GM18502 (cell line): ENCODE results near the gene PDE7B.
"Not testable (repeated sequence)": the region's sequence is repeated elsewhere in the genome, so short reads cannot be mapped to it uniquely, and the experiment has no call there.

ENCODE experiments used
- ATAC-seq: cut with Tn5 transposase; IDR thresholded peaks from one replicate; pipeline ENCODE4 v1.9.1; 2021; ENCODE audit warnings: mild to moderate bottlenecking; ENCODE audit not compliant: unreplicated experiment, poor library complexity

The PDE7B gene

DNA sequence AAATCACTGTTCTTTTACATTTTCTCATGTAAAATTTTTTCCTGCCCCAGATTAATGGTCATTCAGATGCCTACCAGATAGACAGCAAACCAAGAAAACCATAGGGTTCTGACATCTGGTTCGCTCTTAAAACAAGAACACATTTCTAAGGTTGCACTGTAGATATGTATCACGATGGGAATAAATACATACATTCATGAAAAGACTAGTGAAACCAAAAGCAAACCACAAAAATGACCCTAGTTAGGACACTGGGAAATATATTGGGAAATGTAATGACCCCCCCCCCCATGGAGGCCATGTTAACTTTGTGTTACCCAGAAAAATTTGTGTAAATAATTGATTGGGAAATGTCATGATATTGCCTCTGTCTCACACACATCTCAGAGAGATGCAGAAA lies 361.1 kb downstream of the PDE7B start:
- no peak for ATAC-seq

DNA sequence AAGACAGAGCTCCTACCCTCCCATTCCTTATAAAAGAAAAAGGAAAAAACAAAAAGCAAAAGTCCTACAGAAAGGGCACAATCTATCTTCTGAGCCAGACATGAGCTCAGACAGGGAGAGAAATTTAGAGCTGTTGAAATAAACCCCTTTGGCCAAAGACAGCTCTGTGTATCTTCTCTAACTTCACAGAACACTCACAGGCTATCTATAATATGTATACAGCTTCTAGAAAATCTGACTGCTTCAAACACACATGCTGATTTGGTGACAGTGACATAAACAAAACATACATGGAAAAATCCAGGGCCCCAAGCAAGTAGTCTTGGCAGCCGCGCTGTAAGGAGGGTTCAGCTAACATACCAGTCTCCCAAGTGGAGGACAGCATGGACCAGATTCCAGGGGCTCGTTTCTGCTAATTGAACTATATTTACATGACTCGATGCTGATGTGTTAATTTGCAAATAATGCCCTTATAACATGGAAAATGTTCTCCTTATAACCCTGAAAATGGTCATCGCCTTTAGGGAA lies 361.6 kb downstream of the PDE7B start:
- ATAC-seq = no peak

DNA sequence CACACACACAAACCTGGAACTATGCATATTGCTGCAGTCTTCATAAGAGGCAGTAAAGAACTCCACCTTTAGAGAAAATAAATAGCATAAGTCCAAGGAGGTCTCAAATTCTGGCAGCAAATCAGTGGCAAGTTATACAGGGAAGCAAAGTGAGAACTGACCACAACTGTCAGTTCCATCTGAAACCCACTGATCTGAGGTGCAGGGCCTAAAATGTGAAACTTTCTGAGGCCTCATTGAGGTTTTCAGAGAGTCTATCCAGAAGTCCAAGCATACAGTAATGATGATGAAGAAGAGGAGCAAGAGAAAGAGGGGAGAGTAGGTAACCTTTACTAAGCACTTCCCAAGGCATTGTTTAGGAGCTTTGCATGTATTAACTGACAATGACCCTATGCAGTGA lies 362.4 kb downstream of the PDE7B start:
- ATAC-seq = no peak

DNA sequence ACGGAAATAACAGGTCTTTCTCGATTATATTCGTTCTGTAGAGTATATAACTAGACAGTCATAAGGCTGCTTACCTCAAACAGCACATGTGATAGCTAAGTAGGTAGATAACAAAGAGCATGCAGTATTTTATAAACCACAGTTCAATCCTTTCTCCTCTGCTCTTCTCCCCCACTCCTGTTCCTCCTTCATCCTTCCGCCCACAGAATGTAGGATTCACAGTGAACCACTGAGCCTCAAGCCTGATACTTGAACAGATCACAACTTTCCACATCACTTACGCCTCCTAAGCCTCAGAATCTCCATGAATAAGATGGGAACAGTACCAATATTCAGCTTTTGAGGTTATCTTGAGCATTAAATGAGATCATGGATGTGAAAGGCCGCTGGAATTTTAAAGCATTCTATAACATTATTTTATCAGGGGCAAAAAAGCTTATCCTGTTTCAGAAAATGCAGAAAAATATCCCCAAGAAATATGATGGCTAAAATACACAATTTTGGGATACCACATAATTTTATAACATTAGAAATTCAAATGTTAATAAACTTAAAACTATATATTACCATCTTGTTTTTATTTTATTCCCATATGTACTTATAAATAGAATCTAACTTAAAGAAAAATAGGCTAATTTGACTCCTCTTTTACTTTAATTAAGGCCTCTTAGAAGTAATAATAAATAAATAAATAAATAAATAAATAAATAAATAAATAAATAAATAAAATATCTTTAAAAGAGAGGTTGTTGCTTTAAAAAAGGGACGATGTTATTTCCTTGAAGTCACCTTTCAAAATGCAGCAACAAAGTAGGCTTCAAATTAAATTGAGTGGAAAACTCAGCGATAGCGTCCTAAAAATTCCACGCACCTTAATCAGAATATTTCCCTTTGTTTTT lies 365.3 kb downstream of the PDE7B start:
- no peak for ATAC-seq

DNA sequence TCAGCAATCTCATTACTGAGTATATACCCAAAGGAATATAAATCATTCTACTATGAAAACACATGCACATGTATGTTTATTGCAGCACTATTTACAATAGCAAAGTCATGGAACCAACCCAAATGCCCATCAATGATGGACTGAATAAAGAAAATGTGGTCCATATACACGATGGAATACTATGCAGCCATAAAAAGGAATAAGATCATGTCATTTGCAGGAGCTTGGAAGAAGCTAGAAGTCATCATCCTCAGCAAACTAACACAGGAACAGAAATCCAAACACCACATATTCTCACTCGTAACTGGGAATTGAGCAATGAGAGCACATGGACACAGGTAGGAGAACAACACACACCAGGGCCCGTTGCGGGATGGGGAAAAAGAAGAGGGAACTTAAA lies 373.5 kb downstream of the PDE7B start:
- ATAC-seq = not testable (repeated sequence)

DNA sequence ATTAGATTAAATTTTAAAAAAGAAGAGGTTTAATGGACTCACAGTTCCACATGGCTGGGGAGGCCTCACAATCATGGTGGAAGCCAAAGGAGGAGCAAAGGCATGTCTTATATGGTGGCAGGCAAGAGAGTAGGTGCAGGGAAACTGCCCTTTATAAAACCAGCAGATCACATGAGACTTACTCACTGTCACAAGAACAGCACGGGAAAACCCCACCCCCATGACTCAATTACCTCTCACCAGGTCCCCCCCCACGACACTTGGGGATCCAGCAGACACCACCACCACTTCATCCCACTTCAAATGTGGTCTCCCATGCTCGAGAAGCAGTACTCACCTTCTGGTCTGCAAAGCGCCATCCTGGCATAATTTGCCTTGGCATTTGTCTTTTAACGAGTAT lies 374.0 kb downstream of the PDE7B start:
- ATAC-seq = no peak

DNA sequence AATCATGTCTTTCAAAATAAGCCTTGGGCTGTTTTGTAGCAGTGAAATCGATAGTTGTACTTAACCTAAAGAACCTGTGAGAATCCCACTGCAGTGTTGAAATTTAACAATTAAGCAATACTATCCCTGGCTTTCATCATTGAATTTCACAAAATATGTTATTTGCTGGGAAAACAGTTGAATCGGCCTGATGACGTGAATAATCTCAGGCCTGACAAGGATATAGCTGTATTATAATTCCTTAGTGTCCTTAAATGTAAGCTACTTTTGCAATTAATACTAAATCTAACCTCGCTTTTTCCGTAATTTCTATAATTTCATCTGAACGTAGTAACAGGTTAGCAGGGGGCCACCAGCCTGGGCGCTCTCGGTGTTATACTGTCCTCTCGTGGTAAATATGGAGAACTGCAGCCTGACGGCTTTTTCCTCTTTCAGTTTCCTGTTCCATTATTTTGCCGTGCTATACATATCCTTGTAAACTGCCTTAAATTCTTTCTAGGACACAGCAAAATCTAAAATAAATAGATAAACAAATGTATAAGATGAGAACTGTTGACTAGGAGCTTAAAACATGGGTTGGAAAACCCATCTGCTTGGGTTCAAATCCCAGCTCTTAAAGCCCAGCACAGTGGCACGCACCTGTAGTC lies 374.6 kb downstream of the PDE7B start:
- ATAC-seq = peak; percentile 90

DNA sequence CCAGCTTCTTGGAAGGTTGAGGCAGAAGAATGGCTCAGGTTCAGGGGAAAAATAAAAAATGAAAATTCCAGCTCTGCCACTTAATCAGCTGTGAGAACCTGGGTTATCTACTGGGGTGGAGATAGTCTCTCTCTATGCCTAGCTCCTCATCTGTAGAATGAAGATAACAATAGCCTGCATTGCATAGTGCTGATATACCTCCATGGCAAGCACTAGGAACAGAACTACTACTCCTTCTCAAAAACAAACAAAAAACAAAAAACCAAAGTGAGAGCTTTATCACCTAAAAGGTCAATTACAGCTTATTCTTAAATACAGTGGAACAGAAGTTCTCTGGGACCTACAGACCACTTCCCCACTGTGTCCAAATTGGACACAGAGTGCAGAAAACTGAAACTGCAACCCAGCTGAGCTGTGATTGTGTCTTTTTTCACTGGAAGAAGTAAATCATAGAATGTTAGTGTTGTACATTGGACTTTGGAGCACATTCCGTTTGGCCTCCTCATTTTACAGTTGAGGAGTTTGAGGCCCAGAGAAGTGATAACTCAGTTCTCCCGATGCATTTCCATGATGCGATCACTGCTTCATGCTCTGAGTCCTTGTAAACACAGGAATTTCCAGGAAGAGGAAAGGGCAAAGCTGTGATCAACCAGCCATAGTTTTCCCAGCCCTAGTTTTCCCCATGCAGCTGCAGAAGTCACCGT lies 375.3 kb downstream of the PDE7B start:
- ATAC-seq = peak; percentile 24

DNA sequence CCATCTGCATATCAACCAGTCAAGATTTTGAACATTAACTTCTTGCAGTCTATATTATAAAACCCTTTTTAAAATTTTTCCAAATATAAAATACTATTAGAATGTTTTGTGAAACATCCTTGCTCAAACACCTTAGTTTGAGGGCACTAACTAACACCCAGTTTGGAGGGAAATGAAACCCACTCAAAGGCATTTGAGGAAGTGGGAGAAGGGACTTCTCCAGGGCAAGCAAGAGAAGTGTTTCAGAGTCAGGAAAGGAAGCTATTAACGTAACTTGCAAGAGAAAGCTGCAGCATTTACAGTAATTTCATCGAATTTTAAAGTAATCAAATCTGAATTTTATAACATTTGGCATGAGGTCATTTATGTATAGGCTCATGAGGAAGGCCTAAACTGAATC lies 377.3 kb downstream of the PDE7B start:
- ATAC-seq = no peak

DNA sequence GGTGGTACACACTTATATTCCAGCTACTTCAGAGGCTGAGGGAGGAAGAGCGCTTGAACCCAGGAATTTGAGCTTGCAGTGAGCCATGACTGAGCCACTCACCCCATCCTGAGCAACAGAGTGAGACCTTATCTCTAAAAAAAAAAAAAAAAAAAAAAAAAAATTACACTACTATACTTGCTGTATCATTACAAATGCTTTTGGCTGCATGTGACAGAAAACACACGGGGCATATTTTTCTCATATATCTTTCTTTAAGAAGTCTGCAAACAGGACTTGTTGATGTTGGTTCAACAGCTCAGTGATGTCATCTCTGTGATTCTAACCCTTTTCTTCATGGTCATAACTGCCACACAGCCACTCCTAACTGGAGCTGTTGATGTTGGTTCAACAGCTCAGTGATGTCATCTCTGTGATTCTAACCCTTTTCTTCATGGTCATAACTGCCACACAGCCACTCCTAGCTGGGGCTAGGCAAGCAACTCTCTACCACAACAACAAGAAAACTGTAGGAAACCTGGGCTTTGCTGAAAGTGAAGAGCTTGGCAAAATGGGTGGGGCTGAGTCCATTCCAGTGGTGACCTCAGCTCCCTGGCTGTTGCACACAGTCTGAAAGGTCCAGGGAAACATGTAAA lies 378.8 kb downstream of the PDE7B start:
- no peak for ATAC-seq

DNA sequence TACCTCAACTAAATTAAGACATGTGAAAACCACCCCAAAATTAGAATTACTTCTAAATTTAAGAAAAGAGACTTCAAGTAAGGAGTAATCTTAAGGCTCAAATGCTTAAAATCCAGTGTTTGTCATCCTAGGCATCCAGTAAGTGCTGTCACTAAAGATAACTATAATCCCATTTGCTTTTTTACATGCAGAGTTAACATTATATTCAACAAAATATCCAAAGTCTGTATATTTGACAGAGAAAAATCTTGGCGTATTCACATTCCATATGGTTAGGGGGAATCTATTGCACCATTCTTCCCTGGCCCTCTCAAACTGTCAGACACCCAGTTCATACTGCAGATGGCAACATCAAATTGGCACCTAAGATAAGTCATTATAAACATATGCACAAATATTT lies 381.2 kb downstream of the PDE7B start:
- no peak for ATAC-seq

DNA sequence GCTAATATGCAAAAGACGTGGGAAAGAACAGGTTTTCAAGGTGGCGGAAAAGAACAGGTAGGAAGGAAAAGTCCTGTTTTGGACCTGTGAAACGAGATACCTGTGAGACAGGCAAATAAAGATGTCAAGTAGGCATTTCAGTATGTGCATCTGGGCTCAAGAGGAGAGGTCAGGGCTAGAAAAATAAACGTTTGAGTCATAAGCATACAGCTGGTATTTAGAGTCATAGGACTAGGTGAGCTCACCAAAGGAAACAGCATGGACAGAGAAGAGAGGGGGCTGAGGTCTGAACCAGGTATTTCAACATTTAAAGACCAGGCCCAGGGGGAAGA lies 383.7 kb downstream of the PDE7B start:
- no peak for ATAC-seq

DNA sequence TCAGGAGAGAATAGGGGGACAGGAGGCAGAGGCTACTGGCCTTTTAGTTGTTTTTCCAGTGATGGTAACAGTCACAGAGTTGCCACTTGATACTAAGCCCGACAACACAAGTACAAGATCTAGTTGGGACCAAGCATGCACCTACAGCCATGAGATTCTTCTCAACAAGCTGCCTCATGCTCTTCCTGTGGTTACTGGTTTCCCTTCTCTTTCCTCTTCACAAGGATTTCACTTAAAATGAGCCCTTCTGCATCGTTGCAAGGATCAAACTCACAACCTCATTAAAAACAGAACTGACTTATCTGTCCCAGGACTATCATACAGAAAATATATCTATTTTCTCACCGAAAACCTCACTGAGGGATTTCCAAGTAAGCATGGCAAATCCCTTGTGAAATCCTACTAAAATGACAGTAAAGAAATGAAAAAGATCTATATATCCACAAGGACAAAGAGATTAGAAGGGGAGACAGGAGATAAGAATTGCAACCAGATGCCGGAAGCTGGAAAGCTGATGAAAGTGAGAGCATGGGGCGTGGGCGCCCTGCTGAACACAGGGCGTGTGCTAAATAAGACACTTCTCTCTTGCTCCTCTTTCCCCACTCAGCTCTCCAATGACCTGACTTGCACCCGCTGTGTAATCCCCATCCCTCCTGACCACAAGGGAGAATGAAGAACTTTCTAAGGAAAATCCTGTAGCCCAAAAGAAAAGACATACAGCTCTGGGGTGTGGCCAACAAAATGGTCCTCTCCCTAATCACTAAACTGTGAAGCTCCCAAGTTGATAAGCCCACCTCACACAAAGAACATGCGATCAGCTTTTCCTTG lies 385.2 kb downstream of the PDE7B start:
- ATAC-seq = no peak

DNA sequence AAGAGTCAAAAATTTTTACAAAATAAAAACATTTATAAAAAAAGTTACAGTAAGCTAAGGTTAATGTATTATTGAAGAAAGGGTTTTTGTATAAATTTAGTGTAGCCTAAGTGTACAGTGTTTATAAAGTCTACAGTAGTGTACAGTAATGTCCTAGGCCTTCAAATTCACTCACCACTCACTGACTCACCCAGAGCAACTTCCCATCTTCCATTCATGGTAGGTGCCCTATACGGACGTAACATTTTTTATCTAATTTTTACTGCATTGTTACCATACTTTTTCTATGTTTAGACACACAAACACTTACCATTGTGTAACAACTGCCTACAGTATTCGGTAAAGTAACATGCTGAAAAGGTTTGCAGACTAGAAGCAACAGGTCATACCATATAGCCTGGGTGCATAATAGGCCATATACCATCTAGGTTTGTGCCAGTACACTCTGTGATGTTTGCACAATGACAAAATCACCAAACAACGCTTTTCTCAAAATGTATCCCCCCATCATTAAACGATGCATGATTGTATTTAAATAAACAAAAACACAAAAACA lies 392.6 kb downstream of the PDE7B start:
- ATAC-seq = no peak
